Measurements from ENCODE around the gene SLC25A21. TPM values are rescaled to one million over a fixed set of nuclear protein-coding genes. Genes with fewer than 3 reads are reported as not detected.

The SLC25A21 gene
- total RNA-seq, 2 donors from 2014 or later, result 1.2 TPM; not detected in 1

DNA sequence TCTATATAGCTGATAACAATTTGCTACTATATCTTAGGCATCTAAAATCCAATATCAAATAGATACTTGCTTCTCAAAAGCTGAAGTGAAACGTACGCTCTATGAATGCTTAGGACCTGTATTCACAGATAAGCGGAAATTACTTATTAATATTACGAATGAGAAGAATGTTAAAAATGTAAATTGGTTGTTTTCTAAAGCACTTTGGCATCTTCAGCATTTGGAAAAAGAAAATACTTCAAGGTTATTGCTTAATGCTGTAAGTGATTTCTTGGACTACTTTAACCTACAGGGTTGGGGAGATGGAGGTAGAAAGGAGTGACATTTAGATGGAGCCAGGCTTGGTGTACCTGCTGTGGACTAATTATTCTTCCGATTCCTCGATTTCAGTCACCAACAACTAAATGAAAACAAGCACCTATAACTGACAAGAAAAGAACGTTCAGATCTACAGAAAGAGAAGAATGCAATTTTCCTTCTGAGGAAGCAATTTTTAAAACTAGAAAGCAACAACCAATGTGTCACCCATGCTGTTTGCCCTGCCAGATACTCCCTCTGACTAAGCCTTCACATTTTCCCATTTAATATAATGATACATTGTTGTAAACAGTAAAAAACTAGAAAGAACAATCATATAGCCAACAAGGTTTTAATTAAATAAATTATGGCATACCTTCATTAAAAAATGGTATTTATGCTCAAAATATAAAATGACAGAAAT lies 49.3 kb downstream of the SLC25A21 start:
- peaks cover 15 to 17% of the 10 kb centered on the region in 2 donors for H3K4me1 ChIP-seq (ENCODE audit: control insufficient read depth in 1 of 2, low read depth in 2 of 2)
- peak overlapping the region in 1 of 2 donors; percentile 48 for H3K27ac ChIP-seq
- no peaks in the 10 kb centered on the region for H3K9me3 ChIP-seq
- no peak for DNase-seq (ENCODE audit: low spot score)
- H3K36me3 ChIP-seq, result no peaks in the 10 kb centered on the region
- no peak overlapping the region for H3K4me3 ChIP-seq
- H3K27me3 ChIP-seq (replicated peaks; ENCODE audit: insufficient read depth), result no peaks in the 10 kb centered on the region
- TF ChIP-seq, protein P1, sequence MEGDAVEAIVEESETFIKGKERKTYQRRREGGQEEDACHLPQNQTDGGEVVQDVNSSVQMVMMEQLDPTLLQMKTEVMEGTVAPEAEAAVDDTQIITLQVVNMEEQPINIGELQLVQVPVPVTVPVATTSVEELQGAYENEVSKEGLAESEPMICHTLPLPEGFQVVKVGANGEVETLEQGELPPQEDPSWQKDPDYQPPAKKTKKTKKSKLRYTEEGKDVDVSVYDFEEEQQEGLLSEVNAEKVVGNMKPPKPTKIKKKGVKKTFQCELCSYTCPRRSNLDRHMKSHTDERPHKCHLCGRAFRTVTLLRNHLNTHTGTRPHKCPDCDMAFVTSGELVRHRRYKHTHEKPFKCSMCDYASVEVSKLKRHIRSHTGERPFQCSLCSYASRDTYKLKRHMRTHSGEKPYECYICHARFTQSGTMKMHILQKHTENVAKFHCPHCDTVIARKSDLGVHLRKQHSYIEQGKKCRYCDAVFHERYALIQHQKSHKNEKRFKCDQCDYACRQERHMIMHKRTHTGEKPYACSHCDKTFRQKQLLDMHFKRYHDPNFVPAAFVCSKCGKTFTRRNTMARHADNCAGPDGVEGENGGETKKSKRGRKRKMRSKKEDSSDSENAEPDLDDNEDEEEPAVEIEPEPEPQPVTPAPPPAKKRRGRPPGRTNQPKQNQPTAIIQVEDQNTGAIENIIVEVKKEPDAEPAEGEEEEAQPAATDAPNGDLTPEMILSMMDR (IDR thresholded peaks at IDR 0.05), result no peak
- ATAC-seq (ENCODE audit: insufficient number of reproducible peaks, low FRiP score, low read depth), result no peak

GRCh38 chr14:37122288-37122687 lies 50.1 kb downstream of the SLC25A21 start:
- Histone ChIP-seq H3K4me3 (no peak overlapping the region), H3K27me3 (replicated peaks; ENCODE audit: insufficient read depth) (no peaks in the 10 kb centered on the region), H3K36me3 (no peaks in the 10 kb centered on the region), H3K27ac (peak overlapping the region in 1 of 2 donors; percentile 48), H3K9me3 (no peaks in the 10 kb centered on the region), H3K4me1 (ENCODE audit: control insufficient read depth in 1 of 2, low read depth in 2 of 2) (peaks cover 15 to 18% of the 10 kb centered on the region in 2 donors)
- DNase-seq (ENCODE audit: low spot score) (no peak), ATAC-seq (ENCODE audit: insufficient number of reproducible peaks, low FRiP score, low read depth) (peak; percentile 37)
- TF ChIP-seq, protein P1 (IDR thresholded peaks at IDR 0.05), result no peak

DNA sequence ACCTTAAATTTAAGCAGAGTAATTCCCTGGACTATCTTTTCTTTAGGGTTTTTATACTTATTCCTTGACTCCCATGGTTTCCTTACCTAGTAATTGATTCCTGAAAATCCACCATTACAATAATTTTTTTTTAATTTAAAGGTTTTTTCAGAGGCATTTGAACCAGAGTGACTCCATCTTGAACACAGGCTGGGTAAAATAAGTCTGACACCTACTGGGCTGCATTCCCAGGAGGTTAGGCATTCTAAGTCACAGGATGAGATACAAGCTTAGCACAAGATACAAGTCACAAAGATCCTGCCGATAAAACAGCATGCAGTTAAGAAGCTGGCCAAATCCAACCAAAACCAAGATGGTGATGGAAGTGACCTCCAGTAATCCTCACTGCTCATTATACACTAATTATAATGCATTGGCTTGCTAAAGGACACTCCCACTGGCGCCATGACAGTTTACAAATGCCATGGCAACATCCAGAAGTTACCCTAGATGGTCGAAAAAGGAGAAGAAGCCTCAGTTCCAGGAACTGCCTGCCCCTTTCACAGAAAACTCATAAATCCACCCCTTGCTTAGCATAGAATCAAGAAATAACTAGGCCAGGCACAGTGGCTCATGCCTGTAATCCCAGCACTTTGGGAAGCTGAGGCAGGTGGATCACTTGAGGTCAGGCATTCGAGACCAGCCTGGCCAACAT lies 53.6 kb downstream of the SLC25A21 start:
- no peaks in the 10 kb centered on the region for H3K36me3 ChIP-seq
- TF ChIP-seq, protein P1 (IDR thresholded peaks at IDR 0.05), result no peak
- DNase-seq (ENCODE audit: low spot score), result no peak
- H3K4me3 ChIP-seq, result no peak overlapping the region
- H3K27me3 ChIP-seq (replicated peaks; ENCODE audit: insufficient read depth), result no peaks in the 10 kb centered on the region
- H3K9me3 ChIP-seq, result no peaks in the 10 kb centered on the region
- H3K27ac ChIP-seq, result no peak overlapping the region
- peaks cover 21 to 31% of the 10 kb centered on the region in 2 donors for H3K4me1 ChIP-seq (ENCODE audit: control insufficient read depth in 1 of 2, low read depth in 2 of 2)
- ATAC-seq (ENCODE audit: insufficient number of reproducible peaks, low FRiP score, low read depth), result no peak

- peaks cover 12 to 20% of the 10 kb centered on the region in 2 donors for H3K4me1 ChIP-seq (ENCODE audit: control insufficient read depth in 1 of 2, low read depth in 2 of 2)
- no peaks in the 10 kb centered on the region for H3K36me3 ChIP-seq
- DNase-seq (ENCODE audit: low spot score) (no peak), ATAC-seq (ENCODE audit: insufficient number of reproducible peaks, low FRiP score, low read depth) (no peak)
- no peaks in the 10 kb centered on the region for H3K9me3 ChIP-seq
- TF ChIP-seq, protein P1 (IDR thresholded peaks at IDR 0.05), result peak; percentile 42
- no peak overlapping the region for H3K4me3 ChIP-seq
- peak overlapping the region in 1 of 2 donors; percentile 25 for H3K27ac ChIP-seq
- no peaks in the 10 kb centered on the region for H3K27me3 ChIP-seq (replicated peaks; ENCODE audit: insufficient read depth)
Observed at GRCh38 chr14:37116933-37117849, 55.2 kb downstream of the SLC25A21 start.

Data from thoracic aorta (tissue), 2 donors.